Panc1 (cell line): ENCODE results near the gene ELL2. TPM values are rescaled to one million over a fixed set of nuclear protein-coding genes. Genes with fewer than 3 reads are reported as not detected.

Experiments
- ATAC-seq: fragments of 200-7000 bp; cut with Tn5 transposase; 2 replicates; pipeline ENCODE4 v1.9.1; 2020; ENCODE audit warnings: mild to moderate bottlenecking, moderate library complexity
- BruUV-seq: library from RNA; stranded (reverse); fragments of 400-500 nt; replicated peaks from 2 replicates; lab custom pipeline; 2021; lab: Mats Ljungman, UMichigan
- CTCF ChIA-PET: fragments of 300-600 bp; sonication (Branson Sonifier 250); formaldehyde crosslinking; loops from one replicate; lab custom pipeline; 2022; ENCODE audit warnings: antibody characterized with exemption; lab: Charles Lee
- POLR2A ChIA-PET: fragments of 300-600 bp; sonication (Branson Sonifier 250); formaldehyde crosslinking; loops from one replicate; lab custom pipeline; 2022; ENCODE audit warnings: antibody characterized with exemption; lab: Charles Lee
- DNase-seq: peaks from one replicate; pipeline ENCODE4 v3.0.0-alpha.2; 2010; ENCODE audit warnings: low read depth, low spot score
- H3K27ac ChIP-seq: 2 replicates; pipeline ENCODE4 v1.5.1; 2011; ENCODE audit warnings: mild to moderate bottlenecking, low read length, inconsistent platforms
- H3K27me3 ChIP-seq: fragments of 200-500 bp; sonication (Bioruptor generic); 2 replicates; pipeline ENCODE4 v1.6.0; 2014; ENCODE audit warnings: low read length, inconsistent platforms; ENCODE audit not compliant: control insufficient read depth, insufficient read depth
- H3K36me3 ChIP-seq: fragments of 200-500 bp; sonication (Bioruptor generic); 2 replicates; pipeline ENCODE4 v1.5.1; 2014; ENCODE audit warnings: inconsistent platforms, mild to moderate bottlenecking, low read length, moderate library complexity; ENCODE audit not compliant: control insufficient read depth, insufficient read depth
- H3K4me1 ChIP-seq: 2 replicates; pipeline ENCODE4 v1.5.1; 2011; ENCODE audit warnings: inconsistent platforms, mild to moderate bottlenecking, low read length, moderate library complexity; ENCODE audit not compliant: control insufficient read depth, insufficient read depth
- H3K4me3 ChIP-seq, 2 experiments: 2 replicates each; pipeline ENCODE4 v1.5.1; 2011 to 2012; ENCODE audit warnings: low read depth in 2 of 2, low read length in 2 of 2, mild to moderate bottlenecking in 2 of 2, inconsistent platforms in 1 of 2, moderate library complexity in 1 of 2
- H3K9me3 ChIP-seq: fragments of 200-500 bp; sonication (Bioruptor generic); 2 replicates; pipeline ENCODE4 v1.5.1; 2014; ENCODE audit warnings: low read depth, mild to moderate bottlenecking, inconsistent platforms, low read length, moderate library complexity; ENCODE audit not compliant: control insufficient read depth, insufficient read depth
- CTCF ChIP-seq: fragments of 450-650 bp; IDR thresholded peaks from 2 replicates; pipeline ENCODE4 v1.5.1; 2017; ENCODE audit warnings: mild to moderate bottlenecking
- POLR2AphosphoS5 ChIP-seq: IDR thresholded peaks from 2 replicates; pipeline ENCODE4 v1.6.1; 2012; ENCODE audit warnings: mild to moderate bottlenecking, low read depth, low read length, moderate library complexity
- REST ChIP-seq, 2 experiments: IDR thresholded peaks; 2 replicates each; pipeline ENCODE4 v1.6.1; 2011 to 2012; ENCODE audit warnings: low read depth in 2 of 2, control low read depth in 1 of 2, low read length in 1 of 2, mild to moderate bottlenecking in 1 of 2, moderate library complexity in 1 of 2; ENCODE audit not compliant: insufficient read depth in 1 of 2
- SIN3A ChIP-seq: IDR thresholded peaks from 2 replicates; pipeline ENCODE4 v1.6.1; 2012; ENCODE audit warnings: low read depth, mild to moderate bottlenecking, low read length, moderate library complexity, borderline replicate concordance; ENCODE audit not compliant: insufficient read depth
- TCF7L2 ChIP-seq: IDR thresholded peaks from 2 replicates; pipeline ENCODE4 v1.6.1; 2011; ENCODE audit warnings: mild to moderate bottlenecking, low read depth, low read length, inconsistent platforms
- in situ Hi-C: cut with HindIII; loops from 2 replicates; pipeline ENCODE4 v1.10.0; 2016; ENCODE audit warnings: low sequenced_read_pairs, low pct_unique_long_range_greater_than_20kb
- intact Hi-C: fragments of 100-400 bp; cut with micrococcal nuclease; formaldehyde crosslinking; loops from one replicate; pipeline ENCODE4 v1.10.0; 2022; ENCODE audit not compliant: unreplicated experiment
- total RNA-seq: library from RNA; stranded (reverse); gene quantifications from one replicate; pipeline ENCODE4 v1.2.1, GENCODE V29; 2021; ENCODE audit not compliant: unreplicated experiment

ELL2 gene
- total RNA-seq, 1 experiment from 2014 or later: 68.5 TPM

- POLR2A ChIA-PET: no interaction called here
- ATAC-seq: no peak
Measured at GRCh38 chr5:95903838-95904237, 57.8 kb downstream of the ELL2 start.

More at GRCh38 chr5:95903838-95904237, 57.8 kb downstream of the ELL2 start:
- Histone ChIP-seq H3K27ac (no peak overlapping the region), H3K36me3 (peaks cover 7% of the 10 kb centered on the region; the same call in 1 of the 2 replicates), H3K4me3 (no peak overlapping the region), H3K4me1 (peaks cover 3% of the 10 kb centered on the region), H3K27me3 (no peaks in the 10 kb centered on the region), H3K9me3 (no peaks in the 10 kb centered on the region)
- no peak for TF ChIP-seq CTCF
- TF ChIP-seq TCF7L2: no peak
- no peak for TF ChIP-seq SIN3A
- TF ChIP-seq POLR2AphosphoS5: no peak
- TF ChIP-seq REST (IDR thresholded peaks at IDR 0.05; ENCODE audit: insufficient read depth in 1 of 2, low read depth in 2 of 2, low read length in 1 of 2): no peak
- DNase-seq: no peak
- CTCF ChIA-PET: no interaction called here
- BruUV-seq: no TSS peak
- intact Hi-C loops: no loop called here
- in situ Hi-C loops: no loop called here
